ENCODE results near the gene PHTF2.

The PHTF2 gene

GRCh38 chr7:77940647-77941046 is 142.1 kb downstream of the PHTF2 start:
- Histone ChIP-seq H3K4me3 (ENCODE audit: low read length in 2 of 2) (no peak overlapping the region), H3K4me1 (ENCODE audit: control insufficient read depth in 2 of 2, insufficient read depth in 2 of 2, low read length in 2 of 2) (no peaks in the 10 kb centered on the region), H3K9me3 (ENCODE audit: control insufficient read depth in 2 of 2, low read length in 2 of 2) (no peaks in the 10 kb centered on the region), H3K9ac (ENCODE audit: low read depth in 1 of 2, low read length in 2 of 2) (no peak overlapping the region), H3K27me3 (ENCODE audit: control insufficient read depth in 2 of 2, insufficient read depth in 2 of 2, low read length in 2 of 2) (no peaks in the 10 kb centered on the region), H3K27ac (ENCODE audit: low read depth in 2 of 2, low read length in 2 of 2) (no peak overlapping the region), H3K36me3 (ENCODE audit: control insufficient read depth in 2 of 2, insufficient read depth in 2 of 2, low read length in 2 of 2) (peaks cover 3 to 9% of the 10 kb centered on the region in 2 donors)

DNA sequence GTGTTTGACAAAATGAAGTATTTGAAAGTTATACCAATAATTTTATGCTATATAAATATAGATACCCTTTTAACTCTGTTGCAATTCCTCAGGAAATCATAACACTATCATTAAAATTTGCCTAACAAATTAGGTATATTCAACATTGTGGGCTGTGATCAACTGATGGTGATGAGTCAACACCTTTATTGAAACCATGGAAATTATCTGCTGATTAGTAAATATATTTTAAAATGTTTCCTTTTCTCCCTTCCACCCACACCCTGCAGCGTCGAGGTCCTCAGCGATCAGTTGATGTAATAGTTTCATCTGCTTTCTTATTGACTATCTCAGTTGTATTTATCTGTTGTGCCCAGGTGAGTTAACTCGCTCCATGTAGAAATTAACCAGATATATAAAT is 143.9 kb downstream of the PHTF2 start:
- no peaks in the 10 kb centered on the region for H3K4me1 ChIP-seq (ENCODE audit: control insufficient read depth in 2 of 2, insufficient read depth in 2 of 2, low read length in 2 of 2)
- H3K27ac ChIP-seq (ENCODE audit: low read depth in 2 of 2, low read length in 2 of 2), result no peak overlapping the region
- no peaks in the 10 kb centered on the region for H3K27me3 ChIP-seq (ENCODE audit: control insufficient read depth in 2 of 2, insufficient read depth in 2 of 2, low read length in 2 of 2)
- H3K4me3 ChIP-seq (ENCODE audit: low read length in 2 of 2), result no peak overlapping the region
- no peaks in the 10 kb centered on the region for H3K9me3 ChIP-seq (ENCODE audit: control insufficient read depth in 2 of 2, low read length in 2 of 2)
- peaks cover 3 to 9% of the 10 kb centered on the region in 2 donors for H3K36me3 ChIP-seq (ENCODE audit: control insufficient read depth in 2 of 2, insufficient read depth in 2 of 2, low read length in 2 of 2)
- H3K9ac ChIP-seq (ENCODE audit: low read depth in 1 of 2, low read length in 2 of 2), result no peak overlapping the region

DNA sequence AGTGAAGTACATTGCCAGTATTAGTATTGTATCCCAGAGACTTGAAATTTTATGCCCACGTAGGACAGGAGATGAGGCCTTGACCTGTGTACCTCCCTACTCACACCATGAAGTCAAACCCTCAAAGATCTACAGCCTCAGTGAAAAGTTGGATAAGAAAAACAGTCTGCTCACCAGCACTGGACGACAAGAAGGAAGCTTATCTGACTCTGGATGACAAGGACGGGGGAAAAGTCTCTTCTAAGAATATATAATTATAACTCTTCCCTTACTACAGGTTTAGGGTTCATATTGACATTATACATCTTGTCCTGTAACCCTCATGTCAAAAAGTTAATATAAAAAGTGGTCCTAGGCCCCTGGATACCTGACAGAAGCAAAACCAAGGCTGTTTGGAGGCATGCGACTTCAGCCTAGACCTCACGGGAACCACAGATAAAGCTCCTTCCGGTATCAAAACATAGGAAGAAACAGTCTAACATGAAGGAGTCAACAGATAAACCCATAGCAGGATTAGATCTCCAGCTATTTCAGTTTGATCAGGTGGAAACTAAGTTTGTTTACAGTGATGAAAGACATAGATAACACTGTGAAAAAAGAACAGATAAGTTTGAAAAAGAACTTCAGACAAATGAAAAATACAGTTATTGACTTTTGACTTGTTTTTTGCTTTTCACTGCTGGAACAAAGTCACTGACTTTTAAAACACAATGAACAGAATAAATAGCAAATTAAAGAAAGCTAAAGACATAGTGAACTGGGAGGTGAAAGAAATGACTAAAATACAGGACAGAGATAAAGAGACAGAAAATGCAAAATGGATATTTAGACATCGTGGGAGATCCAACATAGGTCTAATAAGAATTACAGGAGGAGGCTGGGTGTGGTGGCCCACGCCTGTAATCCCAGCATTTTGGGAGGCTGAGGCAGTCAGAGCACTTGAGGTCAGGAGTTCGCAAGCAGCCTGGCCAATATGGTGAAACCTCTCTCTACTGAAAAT is 145.9 kb downstream of the PHTF2 start:
- H3K27ac ChIP-seq (ENCODE audit: low read depth in 2 of 2, low read length in 2 of 2), result no peak overlapping the region
- H3K36me3 ChIP-seq (ENCODE audit: control insufficient read depth in 2 of 2, insufficient read depth in 2 of 2, low read length in 2 of 2), result peaks cover 3 to 9% of the 10 kb centered on the region in 2 donors
- H3K4me1 ChIP-seq (ENCODE audit: control insufficient read depth in 2 of 2, insufficient read depth in 2 of 2, low read length in 2 of 2), result no peaks in the 10 kb centered on the region
- H3K9me3 ChIP-seq (ENCODE audit: control insufficient read depth in 2 of 2, low read length in 2 of 2), result no peaks in the 10 kb centered on the region
- no peak overlapping the region for H3K9ac ChIP-seq (ENCODE audit: low read depth in 1 of 2, low read length in 2 of 2)
- H3K4me3 ChIP-seq (ENCODE audit: low read length in 2 of 2), result no peak overlapping the region
- H3K27me3 ChIP-seq (ENCODE audit: control insufficient read depth in 2 of 2, insufficient read depth in 2 of 2, low read length in 2 of 2), result no peaks in the 10 kb centered on the region

DNA sequence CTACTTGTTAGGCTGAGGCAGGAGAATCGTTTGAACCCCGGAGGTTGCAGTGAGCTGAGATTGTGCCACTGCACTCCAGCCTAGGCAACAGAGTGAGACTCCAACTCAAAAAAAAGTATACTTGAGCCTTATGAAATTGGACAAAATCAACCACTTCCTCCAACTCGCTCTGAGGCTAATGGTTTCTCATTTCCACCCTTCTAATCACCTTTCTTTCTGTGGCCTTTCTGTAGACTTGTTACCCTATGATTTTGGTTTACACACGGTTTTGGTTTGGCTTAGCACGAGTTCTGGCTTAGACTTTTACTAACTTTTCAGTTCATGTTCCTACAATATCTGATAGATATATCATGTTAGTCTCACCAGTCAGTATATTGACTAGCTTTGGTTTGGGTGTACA is 152.0 kb downstream of the PHTF2 start:
- H3K27ac ChIP-seq (ENCODE audit: low read depth in 2 of 2, low read length in 2 of 2), result no peak overlapping the region

GRCh38 chr7:77954773-77955555 is 156.4 kb downstream of the PHTF2 start:
- Histone ChIP-seq H3K27ac (ENCODE audit: low read depth in 2 of 2, low read length in 2 of 2) (no peak overlapping the region), H3K9me3 (ENCODE audit: control insufficient read depth in 2 of 2, low read length in 2 of 2) (no peaks in the 10 kb centered on the region), H3K4me3 (ENCODE audit: low read length in 2 of 2) (no peak overlapping the region), H3K4me1 (ENCODE audit: control insufficient read depth in 2 of 2, insufficient read depth in 2 of 2, low read length in 2 of 2) (no peaks in the 10 kb centered on the region), H3K27me3 (ENCODE audit: control insufficient read depth in 2 of 2, insufficient read depth in 2 of 2, low read length in 2 of 2) (no peaks in the 10 kb centered on the region), H3K36me3 (ENCODE audit: control insufficient read depth in 2 of 2, insufficient read depth in 2 of 2, low read length in 2 of 2) (no peaks in the 10 kb centered on the region), H3K9ac (ENCODE audit: low read depth in 1 of 2, low read length in 2 of 2) (no peak overlapping the region)

More for the DNA sequence above, 152.0 kb downstream of the PHTF2 start:
- H3K36me3 ChIP-seq (ENCODE audit: control insufficient read depth in 2 of 2, insufficient read depth in 2 of 2, low read length in 2 of 2), result no peaks in the 10 kb centered on the region
- H3K4me3 ChIP-seq (ENCODE audit: low read length in 2 of 2), result no peak overlapping the region
- H3K27me3 ChIP-seq (ENCODE audit: control insufficient read depth in 2 of 2, insufficient read depth in 2 of 2, low read length in 2 of 2), result no peaks in the 10 kb centered on the region
- no peaks in the 10 kb centered on the region for H3K4me1 ChIP-seq (ENCODE audit: control insufficient read depth in 2 of 2, insufficient read depth in 2 of 2, low read length in 2 of 2)
- H3K9ac ChIP-seq (ENCODE audit: low read depth in 1 of 2, low read length in 2 of 2), result no peak overlapping the region
- H3K9me3 ChIP-seq (ENCODE audit: control insufficient read depth in 2 of 2, low read length in 2 of 2), result no peaks in the 10 kb centered on the region

- Histone ChIP-seq H3K27ac (ENCODE audit: low read depth in 2 of 2, low read length in 2 of 2) (no peak overlapping the region), H3K27me3 (ENCODE audit: control insufficient read depth in 2 of 2, insufficient read depth in 2 of 2, low read length in 2 of 2) (no peaks in the 10 kb centered on the region), H3K9me3 (ENCODE audit: control insufficient read depth in 2 of 2, low read length in 2 of 2) (no peaks in the 10 kb centered on the region), H3K9ac (ENCODE audit: low read depth in 1 of 2, low read length in 2 of 2) (no peak overlapping the region), H3K4me1 (ENCODE audit: control insufficient read depth in 2 of 2, insufficient read depth in 2 of 2, low read length in 2 of 2) (peaks cover 0 to 7% of the 10 kb centered on the region in 2 donors), H3K4me3 (ENCODE audit: low read length in 2 of 2) (no peak overlapping the region), H3K36me3 (ENCODE audit: control insufficient read depth in 2 of 2, insufficient read depth in 2 of 2, low read length in 2 of 2) (no peaks in the 10 kb centered on the region)
These were observed 159.9 kb downstream of the PHTF2 start for GRCh38 chr7:77958436-77958835.

DNA sequence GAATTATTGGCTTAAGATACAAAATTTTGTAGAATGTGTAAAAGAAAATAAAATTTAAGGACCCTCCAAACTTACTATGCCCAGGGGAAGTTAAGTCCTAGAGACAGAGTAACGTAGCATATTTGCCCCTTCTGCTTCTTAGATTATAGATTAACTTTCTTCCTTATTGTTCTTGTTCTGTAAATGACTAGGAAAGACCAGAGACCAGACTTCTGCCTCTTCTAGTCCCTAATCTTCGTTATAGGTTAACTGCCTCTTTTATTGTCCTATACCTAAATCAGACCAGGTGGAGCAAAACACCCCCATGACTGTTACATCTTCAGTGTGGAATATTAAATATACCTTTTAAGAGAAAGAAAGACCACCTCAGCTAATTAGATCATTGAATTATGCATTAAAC is 160.5 kb downstream of the PHTF2 start:
- no peak overlapping the region for H3K9ac ChIP-seq (ENCODE audit: low read depth in 1 of 2, low read length in 2 of 2)
- H3K9me3 ChIP-seq (ENCODE audit: control insufficient read depth in 2 of 2, low read length in 2 of 2), result no peaks in the 10 kb centered on the region
- no peaks in the 10 kb centered on the region for H3K36me3 ChIP-seq (ENCODE audit: control insufficient read depth in 2 of 2, insufficient read depth in 2 of 2, low read length in 2 of 2)
- H3K27me3 ChIP-seq (ENCODE audit: control insufficient read depth in 2 of 2, insufficient read depth in 2 of 2, low read length in 2 of 2), result no peaks in the 10 kb centered on the region
- peaks cover 0 to 7% of the 10 kb centered on the region in 2 donors for H3K4me1 ChIP-seq (ENCODE audit: control insufficient read depth in 2 of 2, insufficient read depth in 2 of 2, low read length in 2 of 2)
- no peak overlapping the region for H3K27ac ChIP-seq (ENCODE audit: low read depth in 2 of 2, low read length in 2 of 2)
- no peak overlapping the region for H3K4me3 ChIP-seq (ENCODE audit: low read length in 2 of 2)

DNA sequence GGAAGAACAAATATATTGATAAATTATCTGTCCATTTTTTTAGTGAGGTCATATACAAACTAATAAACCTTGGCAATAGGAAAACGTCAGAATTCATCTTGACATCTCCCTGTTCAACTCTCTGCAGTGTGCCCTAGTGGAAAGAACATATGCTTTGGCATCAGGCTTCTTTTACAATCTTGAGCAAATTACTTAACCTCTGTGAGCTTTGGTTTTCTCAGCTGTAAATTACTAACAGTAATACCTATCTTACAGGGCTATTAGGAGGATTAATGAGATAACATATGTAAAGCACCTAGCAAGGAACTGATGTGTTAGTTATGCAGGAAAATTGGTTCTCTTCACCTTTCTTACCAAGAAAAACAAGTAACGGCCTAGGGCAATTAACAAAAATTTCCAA is 161.8 kb downstream of the PHTF2 start:
- H3K27ac ChIP-seq (ENCODE audit: low read depth in 2 of 2, low read length in 2 of 2), result no peak overlapping the region
- H3K36me3 ChIP-seq (ENCODE audit: control insufficient read depth in 2 of 2, insufficient read depth in 2 of 2, low read length in 2 of 2), result no peaks in the 10 kb centered on the region
- H3K4me3 ChIP-seq (ENCODE audit: low read length in 2 of 2), result no peak overlapping the region
- no peaks in the 10 kb centered on the region for H3K9me3 ChIP-seq (ENCODE audit: control insufficient read depth in 2 of 2, low read length in 2 of 2)
- no peak overlapping the region for H3K9ac ChIP-seq (ENCODE audit: low read depth in 1 of 2, low read length in 2 of 2)
- H3K27me3 ChIP-seq (ENCODE audit: control insufficient read depth in 2 of 2, insufficient read depth in 2 of 2, low read length in 2 of 2), result no peaks in the 10 kb centered on the region
- H3K4me1 ChIP-seq (ENCODE audit: control insufficient read depth in 2 of 2, insufficient read depth in 2 of 2, low read length in 2 of 2), result peaks cover 0 to 7% of the 10 kb centered on the region in 2 donors

DNA sequence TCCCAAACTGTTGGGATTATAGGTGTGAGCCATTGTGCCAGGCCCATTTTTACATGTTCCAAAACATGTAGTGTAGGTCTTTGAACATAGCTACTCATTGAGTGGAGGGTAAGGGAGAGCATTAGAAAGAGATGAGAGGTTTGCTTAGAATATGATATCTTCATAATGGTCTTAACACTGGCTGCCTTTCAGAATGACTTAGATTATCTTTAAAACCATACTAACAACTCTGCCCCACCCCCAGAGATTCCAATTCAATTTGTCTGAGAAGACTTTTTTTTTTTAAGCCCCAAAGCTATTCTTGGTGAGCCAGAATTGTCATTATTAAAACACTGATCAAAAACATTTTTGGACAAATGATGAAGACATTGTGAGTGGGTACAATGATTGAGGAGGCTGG is 168.9 kb downstream of the PHTF2 start:
- Histone ChIP-seq H3K27me3 (ENCODE audit: control insufficient read depth in 2 of 2, insufficient read depth in 2 of 2, low read length in 2 of 2) (no peaks in the 10 kb centered on the region), H3K9me3 (ENCODE audit: control insufficient read depth in 2 of 2, low read length in 2 of 2) (no peaks in the 10 kb centered on the region), H3K4me3 (ENCODE audit: low read length in 2 of 2) (no peak overlapping the region), H3K27ac (ENCODE audit: low read depth in 2 of 2, low read length in 2 of 2) (no peak overlapping the region), H3K4me1 (ENCODE audit: control insufficient read depth in 2 of 2, insufficient read depth in 2 of 2, low read length in 2 of 2) (no peaks in the 10 kb centered on the region), H3K9ac (ENCODE audit: low read depth in 1 of 2, low read length in 2 of 2) (no peak overlapping the region), H3K36me3 (ENCODE audit: control insufficient read depth in 2 of 2, insufficient read depth in 2 of 2, low read length in 2 of 2) (no peaks in the 10 kb centered on the region)

- Histone ChIP-seq H3K4me3 (ENCODE audit: low read length in 2 of 2) (no peak overlapping the region), H3K4me1 (ENCODE audit: control insufficient read depth in 2 of 2, insufficient read depth in 2 of 2, low read length in 2 of 2) (no peaks in the 10 kb centered on the region), H3K27ac (ENCODE audit: low read depth in 2 of 2, low read length in 2 of 2) (no peak overlapping the region), H3K9me3 (ENCODE audit: control insufficient read depth in 2 of 2, low read length in 2 of 2) (no peaks in the 10 kb centered on the region), H3K36me3 (ENCODE audit: control insufficient read depth in 2 of 2, insufficient read depth in 2 of 2, low read length in 2 of 2) (no peaks in the 10 kb centered on the region), H3K27me3 (ENCODE audit: control insufficient read depth in 2 of 2, insufficient read depth in 2 of 2, low read length in 2 of 2) (no peaks in the 10 kb centered on the region), H3K9ac (ENCODE audit: low read depth in 1 of 2, low read length in 2 of 2) (no peak overlapping the region)
These were observed 173.2 kb downstream of the PHTF2 start for GRCh38 chr7:77971726-77972125.

All from mucosa of rectum (tissue), 2 donors.